SK-N-SH (cell line): Measurements from ENCODE around the gene CHPF.

ENCODE experiments used
- RAD21 ChIP-seq: IDR thresholded peaks from 2 replicates; pipeline ENCODE4 v1.6.1; 2012; ENCODE audit warnings: mild to moderate bottlenecking, low read length
- TF ChIP-seq, protein P1 (sequence below): fragments of 150-350 bp; IDR thresholded peaks from 2 replicates; pipeline ENCODE4 v1.6.1; 2017; ENCODE audit warnings: antibody characterized with exemption, low read length, low read depth, borderline replicate concordance

DNA sequence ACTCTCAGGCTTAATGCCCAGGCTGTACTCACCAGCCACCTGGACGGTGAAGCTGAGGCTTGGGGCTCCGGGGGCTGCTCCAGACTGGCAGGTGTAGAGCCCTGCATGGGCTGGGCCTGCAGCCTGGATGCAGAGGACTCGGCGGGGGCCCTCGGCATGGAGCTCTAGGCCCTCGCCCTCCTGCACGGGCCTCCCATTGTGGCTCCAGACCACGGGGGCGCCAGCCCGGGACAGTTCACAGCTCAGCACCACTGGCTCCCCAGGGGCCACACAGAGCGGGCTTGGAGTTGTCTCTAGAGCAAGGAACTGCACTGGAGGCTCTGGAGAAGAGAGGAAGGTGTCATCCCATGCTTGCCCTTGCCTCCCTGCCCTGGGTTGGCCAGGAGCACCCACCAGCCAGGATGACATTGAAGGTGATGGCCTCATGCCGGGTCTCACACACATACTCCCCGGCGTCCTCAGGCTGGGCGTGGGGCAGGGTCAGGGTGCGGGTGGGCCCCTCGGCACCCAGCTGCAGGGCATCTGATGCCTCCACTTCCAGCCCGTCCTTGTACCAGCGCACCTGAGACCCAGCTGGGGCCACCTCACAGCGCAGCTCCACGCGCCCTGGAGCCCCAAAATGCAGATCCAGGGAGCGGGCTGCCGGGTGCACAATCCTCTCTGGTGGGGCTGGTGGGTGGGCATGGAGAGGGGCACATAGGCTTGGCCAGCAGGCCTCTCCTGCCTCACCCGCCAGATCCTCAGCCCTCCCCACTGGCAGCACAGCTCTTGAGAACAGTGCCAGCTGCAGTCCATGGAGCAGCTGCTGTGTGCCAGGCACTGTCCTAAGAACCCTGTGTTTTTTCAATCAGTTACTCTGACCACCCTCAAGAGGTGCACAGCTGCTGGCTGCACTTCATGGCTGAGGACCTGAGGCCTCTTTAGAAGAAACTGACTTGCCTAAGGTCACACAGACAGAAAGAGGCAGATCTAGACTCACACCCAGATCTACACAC lies 14.5 kb upstream of the CHPF start:
- TF ChIP-seq, protein P1, sequence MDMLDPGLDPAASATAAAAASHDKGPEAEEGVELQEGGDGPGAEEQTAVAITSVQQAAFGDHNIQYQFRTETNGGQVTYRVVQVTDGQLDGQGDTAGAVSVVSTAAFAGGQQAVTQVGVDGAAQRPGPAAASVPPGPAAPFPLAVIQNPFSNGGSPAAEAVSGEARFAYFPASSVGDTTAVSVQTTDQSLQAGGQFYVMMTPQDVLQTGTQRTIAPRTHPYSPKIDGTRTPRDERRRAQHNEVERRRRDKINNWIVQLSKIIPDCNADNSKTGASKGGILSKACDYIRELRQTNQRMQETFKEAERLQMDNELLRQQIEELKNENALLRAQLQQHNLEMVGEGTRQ = no peak
- no peak for TF ChIP-seq RAD21
